WTC11 (cell line): ENCODE measurements around the gene TBX2. TPM values are rescaled to one million over a fixed set of nuclear protein-coding genes. Genes with fewer than 3 reads are reported as not detected.

Source experiments
- ATAC-seq: fragments of 200-7000 bp; cut with Tn5 transposase; 2 replicates; pipeline ENCODE4 v1.10.0; 2021; ENCODE audit warnings: mild to moderate bottlenecking, moderate library complexity
- CTCF ChIA-PET: fragments of 300-600 bp; sonication (Branson Sonifier 250); formaldehyde crosslinking; loops from one replicate; lab custom pipeline; 2021; ENCODE audit warnings: antibody characterized with exemption; lab: Charles Lee
- POLR2A ChIA-PET: fragments of 350-600 bp; sonication (Branson Sonifier 250); formaldehyde crosslinking; loops from one replicate; lab custom pipeline; 2021; ENCODE audit warnings: antibody characterized with exemption; lab: Charles Lee
- DNase-seq: peaks from one replicate; pipeline ENCODE4 v3.0.0; 2021; ENCODE audit warnings: low spot score
- H3K27ac Mint-ChIP-seq: 2 replicates; pipeline ENCODE4 v1.8.0; 2021; ENCODE audit warnings: mixed read lengths
- H3K27me3 Mint-ChIP-seq: 2 replicates; pipeline ENCODE4 v1.8.0; 2021; ENCODE audit warnings: low read depth, mild to moderate bottlenecking, moderate library complexity, mixed read lengths
- H3K36me3 Mint-ChIP-seq: 2 replicates; pipeline ENCODE4 v1.8.0; 2021; ENCODE audit warnings: mixed read lengths
- H3K4me1 Mint-ChIP-seq: 2 replicates; pipeline ENCODE4 v1.8.0; 2022; ENCODE audit warnings: mixed read lengths
- H3K4me3 Mint-ChIP-seq: 2 replicates; pipeline ENCODE4 v1.8.0; 2021; ENCODE audit warnings: mild to moderate bottlenecking, moderate library complexity, mixed read lengths
- H3K9me3 Mint-ChIP-seq: 2 replicates; pipeline ENCODE4 v1.8.0; 2021; ENCODE audit warnings: mixed read lengths
- CREB1 ChIP-seq: sonication (generic); formaldehyde crosslinking; IDR thresholded peaks from 2 replicates; pipeline ENCODE4 v1.8.0; 2023; ENCODE audit warnings: mild to moderate bottlenecking, missing genetic modification reagents
- GTF2I ChIP-seq: fragments of 250-450 bp; sonication (Bioruptor Pico); conservative IDR thresholded peaks from 2 replicates; pipeline ENCODE4 v1.4.0; 2021; ENCODE audit warnings: mild to moderate bottlenecking
- HMGA2 ChIP-seq: fragments of 250-450 bp; sonication (Bioruptor Pico); IDR thresholded peaks from 2 replicates; pipeline ENCODE4 v1.4.0; 2021; ENCODE audit warnings: mild to moderate bottlenecking, moderate library complexity
- IRF2 ChIP-seq: sonication (generic); formaldehyde crosslinking; IDR thresholded peaks from 2 replicates; pipeline ENCODE4 v1.8.0; 2022; ENCODE audit warnings: low read depth, missing genetic modification reagents, borderline replicate concordance
- KAT7 ChIP-seq: sonication (generic); formaldehyde crosslinking; IDR thresholded peaks from 2 replicates; pipeline ENCODE4 v1.8.1; 2023; ENCODE audit warnings: missing genetic modification reagents, mild to moderate bottlenecking, borderline replicate concordance
- MXD4 ChIP-seq: fragments of 250-450 bp; sonication (Bioruptor Pico); IDR thresholded peaks from 2 replicates; pipeline ENCODE4 v1.8.0; 2021; ENCODE audit warnings: mild to moderate bottlenecking, moderate library complexity, borderline replicate concordance
- NFATC4 ChIP-seq: fragments of 250-450 bp; sonication (Bioruptor Pico); IDR thresholded peaks from 2 replicates; pipeline ENCODE4 v1.9.0; 2021; ENCODE audit warnings: mild to moderate bottlenecking
- NFE2L1 ChIP-seq: sonication (generic); formaldehyde crosslinking; IDR thresholded peaks from 2 replicates; pipeline ENCODE4 v1.8.1; 2023; ENCODE audit warnings: missing genetic modification reagents
- SOX15 ChIP-seq: fragments of 250-450 bp; sonication (Bioruptor Pico); IDR thresholded peaks from 2 replicates; pipeline ENCODE4 v1.9.0; 2021; ENCODE audit warnings: mild to moderate bottlenecking
- SP1 ChIP-seq: sonication (generic); formaldehyde crosslinking; conservative IDR thresholded peaks from 2 replicates; pipeline ENCODE4 v1.8.1; 2022; ENCODE audit warnings: missing genetic modification reagents
- TP53 ChIP-seq: sonication (generic); formaldehyde crosslinking; IDR thresholded peaks from 2 replicates; pipeline ENCODE4 v1.8.1; 2023; ENCODE audit warnings: mild to moderate bottlenecking, missing genetic modification reagents
- ZNF121 ChIP-seq: sonication (generic); formaldehyde crosslinking; IDR thresholded peaks from 2 replicates; pipeline ENCODE4 v1.8.0; 2023; ENCODE audit warnings: missing genetic modification reagents
- ZNF219 ChIP-seq: sonication (generic); formaldehyde crosslinking; IDR thresholded peaks from 2 replicates; pipeline ENCODE4 v1.8.0; 2023; ENCODE audit warnings: missing genetic modification reagents, mild to moderate bottlenecking, borderline replicate concordance
- ZNF396 ChIP-seq: fragments of 250-450 bp; sonication (Bioruptor Pico); IDR thresholded peaks from 2 replicates; pipeline ENCODE4 v1.8.0; 2021; ENCODE audit warnings: mild to moderate bottlenecking, moderate library complexity, borderline replicate concordance
- total RNA-seq: library from RNA; stranded (reverse); gene quantifications from 3 replicates; pipeline ENCODE4 v1.2.3, GENCODE V29; 2021
- TF ChIP-seq, protein P1 (sequence below): sonication (generic); formaldehyde crosslinking; IDR thresholded peaks from 2 replicates; pipeline ENCODE4 v1.8.0; 2022; ENCODE audit warnings: mild to moderate bottlenecking, missing genetic modification reagents
- TF ChIP-seq, protein P2 (sequence below): sonication (generic); formaldehyde crosslinking; IDR thresholded peaks from 2 replicates; pipeline ENCODE4 v1.8.0; 2022; ENCODE audit warnings: mild to moderate bottlenecking, missing genetic modification reagents
- TF ChIP-seq, protein P3 (sequence below): fragments of 250-450 bp; sonication (Bioruptor Pico); conservative IDR thresholded peaks from 2 replicates; pipeline ENCODE4 v1.9.0; 2021; ENCODE audit warnings: mild to moderate bottlenecking
- TF ChIP-seq, protein P4 (sequence below): sonication (generic); formaldehyde crosslinking; IDR thresholded peaks from 2 replicates; pipeline ENCODE4 v1.8.1; 2022; ENCODE audit warnings: mild to moderate bottlenecking, moderate library complexity, missing genetic modification reagents
- TF ChIP-seq, protein P5 (sequence below): sonication (generic); formaldehyde crosslinking; IDR thresholded peaks from 2 replicates; pipeline ENCODE4 v1.8.1; 2023; ENCODE audit warnings: mild to moderate bottlenecking, moderate library complexity, missing genetic modification reagents
- TF ChIP-seq, protein P6 (sequence below): sonication (generic); formaldehyde crosslinking; IDR thresholded peaks from 2 replicates; pipeline ENCODE4 v1.8.1; 2023; ENCODE audit warnings: mild to moderate bottlenecking, missing genetic modification reagents
- TF ChIP-seq, protein P7 (sequence below): sonication (generic); formaldehyde crosslinking; IDR thresholded peaks from 2 replicates; pipeline ENCODE4 v1.8.1; 2023; ENCODE audit warnings: mild to moderate bottlenecking, missing genetic modification reagents, moderate library complexity
- TF ChIP-seq, protein P8 (sequence below): sonication (generic); formaldehyde crosslinking; IDR thresholded peaks from 2 replicates; pipeline ENCODE4 v1.8.1; 2023; ENCODE audit warnings: mild to moderate bottlenecking, missing genetic modification reagents

Gene TBX2
- total RNA-seq, 1 experiment from 2014 or later = 0.09 TPM

DNA sequence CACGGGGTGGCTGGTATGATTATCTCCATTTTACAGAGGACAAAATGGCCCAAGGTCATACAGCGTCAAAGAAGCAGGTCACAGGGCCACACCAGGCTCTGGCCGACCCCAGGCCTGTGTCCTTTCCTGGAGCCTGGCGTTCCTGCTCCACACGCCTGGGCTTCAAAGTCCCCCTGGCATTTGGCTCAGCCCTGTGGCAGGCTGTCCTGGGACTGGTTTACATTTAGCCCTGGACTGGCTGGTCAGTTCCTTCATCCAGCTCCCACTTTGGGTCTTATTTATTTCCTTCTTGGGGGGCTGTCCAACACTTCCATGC lies 15.3 kb downstream of the TBX2 start (continued):
- TF ChIP-seq, protein P1, sequence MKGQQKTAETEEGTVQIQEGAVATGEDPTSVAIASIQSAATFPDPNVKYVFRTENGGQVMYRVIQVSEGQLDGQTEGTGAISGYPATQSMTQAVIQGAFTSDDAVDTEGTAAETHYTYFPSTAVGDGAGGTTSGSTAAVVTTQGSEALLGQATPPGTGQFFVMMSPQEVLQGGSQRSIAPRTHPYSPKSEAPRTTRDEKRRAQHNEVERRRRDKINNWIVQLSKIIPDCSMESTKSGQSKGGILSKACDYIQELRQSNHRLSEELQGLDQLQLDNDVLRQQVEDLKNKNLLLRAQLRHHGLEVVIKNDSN (CRISPR knock-in tag) = no peak
- TF ChIP-seq, protein P2, sequence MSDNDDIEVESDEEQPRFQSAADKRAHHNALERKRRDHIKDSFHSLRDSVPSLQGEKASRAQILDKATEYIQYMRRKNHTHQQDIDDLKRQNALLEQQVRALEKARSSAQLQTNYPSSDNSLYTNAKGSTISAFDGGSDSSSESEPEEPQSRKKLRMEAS (CRISPR knock-in tag) = no peak
- TF ChIP-seq NFE2L1 (CRISPR knock-in tag) = no peak
- TF ChIP-seq ZNF396 (CRISPR knock-in tag) = no peak

DNA sequence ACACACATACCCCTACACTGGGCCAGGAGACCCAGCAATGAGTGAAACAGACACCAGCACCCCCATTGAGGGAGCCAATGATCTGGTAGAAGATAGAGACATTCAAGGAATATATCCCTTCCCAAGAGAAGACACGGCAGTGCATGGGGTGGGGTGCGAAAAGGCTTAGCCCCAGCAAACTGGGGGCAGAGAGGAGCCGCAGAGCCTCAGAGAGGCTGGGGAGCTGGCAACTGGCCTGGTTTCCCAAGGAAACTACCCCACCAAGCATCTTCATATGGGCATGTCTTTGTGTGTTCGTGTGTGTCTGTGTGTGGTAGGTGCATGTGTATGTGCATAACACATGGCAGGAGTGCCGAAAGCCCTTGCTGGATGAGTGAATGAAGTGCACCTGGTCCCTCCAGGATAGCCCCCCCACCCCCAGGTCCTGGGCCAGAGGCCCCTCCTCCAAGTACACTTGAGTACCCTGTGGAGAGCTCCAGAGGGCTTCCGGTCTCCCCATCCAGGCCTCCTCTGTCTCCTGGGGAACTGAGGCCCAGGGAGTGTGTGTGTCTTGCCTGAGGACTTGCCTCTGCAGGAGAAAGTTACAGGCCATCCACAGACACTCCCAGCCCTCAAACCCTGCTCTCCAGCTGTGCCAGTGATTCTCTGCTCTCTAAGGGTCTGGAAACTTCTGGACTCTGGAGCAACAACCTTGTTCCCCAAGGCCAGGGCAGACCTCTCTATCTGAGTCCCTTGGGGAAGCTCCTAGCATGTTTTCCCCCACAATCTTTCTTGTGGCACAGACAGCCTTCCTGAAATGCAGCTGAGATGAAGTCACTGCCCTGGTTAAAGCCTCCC lies 15.9 kb downstream of the TBX2 start:
- ChIA-PET POLR2A (interaction anchor here (0.6 kb wide), 1 partner anchor 349 kb away, joined by 8 read pairs; no protein-coding TSS in a partner anchor), CTCF (interaction anchor here (0.8 to 6.4 kb wide), 5 partner anchors 9 to 159 kb away, joined by 3 to 39 read pairs (median 3); no protein-coding TSS in a partner anchor)
- Mint-ChIP-seq H3K36me3 (no peaks in the 10 kb centered on the region), H3K4me3 (no peak overlapping the region), H3K4me1 (peaks cover 11% of the 10 kb centered on the region), H3K27ac (no peak overlapping the region), H3K27me3 (peaks cover 70% of the 10 kb centered on the region), H3K9me3 (no peaks in the 10 kb centered on the region)
- DNase-seq = no peak
- no peak for TF ChIP-seq CREB1 (CRISPR knock-in tag)
- TF ChIP-seq, protein P3, sequence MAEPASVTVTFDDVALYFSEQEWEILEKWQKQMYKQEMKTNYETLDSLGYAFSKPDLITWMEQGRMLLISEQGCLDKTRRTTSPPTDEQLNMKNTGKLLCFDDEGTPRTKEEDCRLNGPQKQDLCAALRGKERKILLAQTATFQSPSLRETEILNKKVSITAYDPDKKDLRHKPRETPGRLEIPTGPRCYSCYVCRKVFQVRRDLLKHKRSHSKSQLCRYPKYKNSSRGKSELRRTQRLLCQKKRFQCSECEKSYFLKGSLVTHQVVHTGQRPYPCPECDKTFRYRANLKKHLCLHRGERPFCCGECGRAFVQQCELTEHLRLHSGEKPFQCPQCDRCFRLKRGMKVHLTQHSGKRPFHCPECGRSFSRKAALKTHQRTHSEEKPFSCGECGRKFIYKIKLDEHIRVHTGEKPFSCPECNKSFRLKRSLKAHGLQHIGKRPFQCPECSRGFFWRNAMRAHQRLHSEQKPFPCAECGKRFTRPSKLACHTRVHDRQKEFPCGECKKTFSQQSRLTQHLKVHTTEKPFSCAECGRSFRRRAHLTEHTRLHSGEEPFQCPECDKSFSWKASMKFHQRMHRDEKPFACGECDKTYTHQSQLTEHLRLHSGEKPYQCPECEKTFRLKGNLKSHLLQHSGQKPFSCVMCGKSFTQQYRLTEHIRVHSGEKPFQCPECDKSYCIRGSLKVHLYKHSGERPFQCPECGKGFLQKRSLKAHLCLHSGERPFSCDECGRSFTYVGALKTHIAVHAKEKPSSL (CRISPR knock-in tag) = no peak
- no peak for TF ChIP-seq NFATC4 (CRISPR knock-in tag)
- TF ChIP-seq ZNF121 = no peak
- TF ChIP-seq, protein P4, sequence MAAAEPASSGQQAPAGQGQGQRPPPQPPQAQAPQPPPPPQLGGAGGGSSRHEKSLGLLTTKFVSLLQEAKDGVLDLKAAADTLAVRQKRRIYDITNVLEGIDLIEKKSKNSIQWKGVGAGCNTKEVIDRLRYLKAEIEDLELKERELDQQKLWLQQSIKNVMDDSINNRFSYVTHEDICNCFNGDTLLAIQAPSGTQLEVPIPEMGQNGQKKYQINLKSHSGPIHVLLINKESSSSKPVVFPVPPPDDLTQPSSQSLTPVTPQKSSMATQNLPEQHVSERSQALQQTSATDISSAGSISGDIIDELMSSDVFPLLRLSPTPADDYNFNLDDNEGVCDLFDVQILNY (CRISPR knock-in tag) = no peak
- TF ChIP-seq MXD4 (CRISPR knock-in tag) = no peak
- no peak for TF ChIP-seq SOX15 (CRISPR knock-in tag)
- TF ChIP-seq KAT7 (CRISPR knock-in tag) = no peak
- TF ChIP-seq, protein P5, sequence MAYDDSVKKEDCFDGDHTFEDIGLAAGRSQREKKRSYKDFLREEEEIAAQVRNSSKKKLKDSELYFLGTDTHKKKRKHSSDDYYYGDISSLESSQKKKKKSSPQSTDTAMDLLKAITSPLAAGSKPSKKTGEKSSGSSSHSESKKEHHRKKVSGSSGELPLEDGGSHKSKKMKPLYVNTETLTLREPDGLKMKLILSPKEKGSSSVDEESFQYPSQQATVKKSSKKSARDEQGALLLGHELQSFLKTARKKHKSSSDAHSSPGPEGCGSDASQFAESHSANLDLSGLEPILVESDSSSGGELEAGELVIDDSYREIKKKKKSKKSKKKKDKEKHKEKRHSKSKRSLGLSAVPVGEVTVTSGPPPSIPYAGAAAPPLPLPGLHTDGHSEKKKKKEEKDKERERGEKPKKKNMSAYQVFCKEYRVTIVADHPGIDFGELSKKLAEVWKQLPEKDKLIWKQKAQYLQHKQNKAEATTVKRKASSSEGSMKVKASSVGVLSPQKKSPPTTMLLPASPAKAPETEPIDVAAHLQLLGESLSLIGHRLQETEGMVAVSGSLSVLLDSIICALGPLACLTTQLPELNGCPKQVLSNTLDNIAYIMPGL (CRISPR knock-in tag) = no peak
- TF ChIP-seq, protein P6, sequence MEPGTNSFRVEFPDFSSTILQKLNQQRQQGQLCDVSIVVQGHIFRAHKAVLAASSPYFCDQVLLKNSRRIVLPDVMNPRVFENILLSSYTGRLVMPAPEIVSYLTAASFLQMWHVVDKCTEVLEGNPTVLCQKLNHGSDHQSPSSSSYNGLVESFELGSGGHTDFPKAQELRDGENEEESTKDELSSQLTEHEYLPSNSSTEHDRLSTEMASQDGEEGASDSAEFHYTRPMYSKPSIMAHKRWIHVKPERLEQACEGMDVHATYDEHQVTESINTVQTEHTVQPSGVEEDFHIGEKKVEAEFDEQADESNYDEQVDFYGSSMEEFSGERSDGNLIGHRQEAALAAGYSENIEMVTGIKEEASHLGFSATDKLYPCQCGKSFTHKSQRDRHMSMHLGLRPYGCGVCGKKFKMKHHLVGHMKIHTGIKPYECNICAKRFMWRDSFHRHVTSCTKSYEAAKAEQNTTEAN (CRISPR knock-in tag) = no peak
- TF ChIP-seq IRF2 (CRISPR knock-in tag) = no peak
- no peak for TF ChIP-seq ZNF219 (CRISPR knock-in tag)
- no peak for TF ChIP-seq SP1 (CRISPR knock-in tag)
- TF ChIP-seq GTF2I (CRISPR knock-in tag) = no peak
- TF ChIP-seq TP53 (CRISPR knock-in tag) = no peak
- TF ChIP-seq, protein P2 (CRISPR knock-in tag) = no peak
- no peak for TF ChIP-seq HMGA2 (CRISPR knock-in tag)
- TF ChIP-seq, protein P7, sequence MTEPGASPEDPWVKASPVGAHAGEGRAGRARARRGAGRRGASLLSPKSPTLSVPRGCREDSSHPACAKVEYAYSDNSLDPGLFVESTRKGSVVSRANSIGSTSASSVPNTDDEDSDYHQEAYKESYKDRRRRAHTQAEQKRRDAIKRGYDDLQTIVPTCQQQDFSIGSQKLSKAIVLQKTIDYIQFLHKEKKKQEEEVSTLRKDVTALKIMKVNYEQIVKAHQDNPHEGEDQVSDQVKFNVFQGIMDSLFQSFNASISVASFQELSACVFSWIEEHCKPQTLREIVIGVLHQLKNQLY (CRISPR knock-in tag) = no peak
- TF ChIP-seq, protein P8, sequence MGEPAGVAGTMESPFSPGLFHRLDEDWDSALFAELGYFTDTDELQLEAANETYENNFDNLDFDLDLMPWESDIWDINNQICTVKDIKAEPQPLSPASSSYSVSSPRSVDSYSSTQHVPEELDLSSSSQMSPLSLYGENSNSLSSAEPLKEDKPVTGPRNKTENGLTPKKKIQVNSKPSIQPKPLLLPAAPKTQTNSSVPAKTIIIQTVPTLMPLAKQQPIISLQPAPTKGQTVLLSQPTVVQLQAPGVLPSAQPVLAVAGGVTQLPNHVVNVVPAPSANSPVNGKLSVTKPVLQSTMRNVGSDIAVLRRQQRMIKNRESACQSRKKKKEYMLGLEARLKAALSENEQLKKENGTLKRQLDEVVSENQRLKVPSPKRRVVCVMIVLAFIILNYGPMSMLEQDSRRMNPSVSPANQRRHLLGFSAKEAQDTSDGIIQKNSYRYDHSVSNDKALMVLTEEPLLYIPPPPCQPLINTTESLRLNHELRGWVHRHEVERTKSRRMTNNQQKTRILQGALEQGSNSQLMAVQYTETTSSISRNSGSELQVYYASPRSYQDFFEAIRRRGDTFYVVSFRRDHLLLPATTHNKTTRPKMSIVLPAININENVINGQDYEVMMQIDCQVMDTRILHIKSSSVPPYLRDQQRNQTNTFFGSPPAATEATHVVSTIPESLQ (CRISPR knock-in tag) = no peak
- ATAC-seq = no peak
